Brain microvascular endothelial cell (primary cell): ENCODE measurements around the gene DDX47.
"Not testable (repeated sequence)": the region's sequence is repeated elsewhere in the genome, so short reads cannot be mapped to it uniquely, and the experiment has no call there.

Source experiments
- DNase-seq: peaks from one replicate; pipeline ENCODE4 v3.0.0-alpha.2; 2020
- H3K27ac ChIP-seq: fragments of 250-450 bp; sonication (Bioruptor Pico); 2 replicates; pipeline ENCODE4 v1.5.1; 2020; ENCODE audit warnings: mild to moderate bottlenecking, moderate library complexity
- H3K27me3 ChIP-seq: fragments of 250-450 bp; sonication (Bioruptor Pico); replicated peaks from 2 replicates; pipeline ENCODE4 v1.5.1; 2020; ENCODE audit warnings: mild to moderate bottlenecking
- H3K36me3 ChIP-seq: fragments of 250-450 bp; sonication (Bioruptor Pico); replicated peaks from 2 replicates; pipeline ENCODE4 v1.5.1; 2020; ENCODE audit warnings: mild to moderate bottlenecking
- H3K4me3 ChIP-seq: 2 replicates; pipeline ENCODE4 v1.5.1; 2011; ENCODE audit warnings: low read depth, mild to moderate bottlenecking, control low read depth, low read length, moderate library complexity
- CTCF ChIP-seq: IDR thresholded peaks from 2 replicates; pipeline ENCODE4 v1.5.1; 2011; ENCODE audit warnings: low read depth, mild to moderate bottlenecking, moderate library complexity, low read length, control low read depth, inconsistent platforms; ENCODE audit errors: missing control alignments
- in situ Hi-C: cut with HindIII; loops from 2 replicates; pipeline ENCODE4 v1.10.0; 2017; ENCODE audit warnings: low sequenced_read_pairs, low pct_ligation_motif_present

Gene DDX47

GRCh38 chr12:12835378-12836146 is 22.4 kb downstream of the DDX47 start:
- H3K4me3 ChIP-seq, result no peak overlapping the region
- in situ Hi-C loops, result loop anchor here (25.0 kb wide), 1 partner anchor 377 kb away; no protein-coding TSS in a partner anchor
- no peaks in the 10 kb centered on the region for H3K27me3 ChIP-seq
- H3K36me3 ChIP-seq, result peaks cover 17% of the 10 kb centered on the region
- peak; percentile 52 for DNase-seq
- TF ChIP-seq CTCF, result no peak
- peak overlapping the region; percentile 37 for H3K27ac ChIP-seq

GRCh38 chr12:12836571-12836970 is 23.4 kb downstream of the DDX47 start:
- Histone ChIP-seq H3K27ac (no peak overlapping the region), H3K27me3 (no peaks in the 10 kb centered on the region), H3K36me3 (peaks cover 17% of the 10 kb centered on the region), H3K4me3 (no peak overlapping the region)
- DNase-seq, result no peak
- TF ChIP-seq CTCF, result no peak
- in situ Hi-C loops, result loop anchor here (25.0 kb wide), 1 partner anchor 376 kb away; no protein-coding TSS in a partner anchor

- DNase-seq, result peak; percentile 79
- Histone ChIP-seq H3K27me3 (no peaks in the 10 kb centered on the region), H3K4me3 (no peak overlapping the region), H3K27ac (peak overlapping the region; percentile 44), H3K36me3 (peaks cover 17% of the 10 kb centered on the region)
- TF ChIP-seq CTCF, result peak; percentile 60
- in situ Hi-C loops, result loop anchor here (25.0 kb wide), 1 partner anchor 375 kb away; no protein-coding TSS in a partner anchor
These were observed 24.1 kb downstream of the DDX47 start for GRCh38 chr12:12837025-12837812.

GRCh38 chr12:12837813-12838153 is 24.6 kb downstream of the DDX47 start:
- no peak overlapping the region for H3K4me3 ChIP-seq
- in situ Hi-C loops, result loop anchor here (25.0 kb wide), 1 partner anchor 375 kb away; no protein-coding TSS in a partner anchor
- DNase-seq, result no peak
- peaks cover 13% of the 10 kb centered on the region for H3K36me3 ChIP-seq
- TF ChIP-seq CTCF, result no peak
- H3K27me3 ChIP-seq, result no peaks in the 10 kb centered on the region
- peak overlapping the region; percentile 44 for H3K27ac ChIP-seq

GRCh38 chr12:12839003-12839395 is 25.9 kb downstream of the DDX47 start:
- peak overlapping the region; percentile 57 for H3K27ac ChIP-seq
- H3K36me3 ChIP-seq, result peaks cover 3% of the 10 kb centered on the region
- H3K27me3 ChIP-seq, result no peaks in the 10 kb centered on the region
- no peak for DNase-seq
- TF ChIP-seq CTCF, result no peak
- H3K4me3 ChIP-seq, result no peak overlapping the region
- in situ Hi-C loops, result loop anchor here (25.0 kb wide), 1 partner anchor 373 kb away; no protein-coding TSS in a partner anchor

GRCh38 chr12:12839439-12839838 is 26.3 kb downstream of the DDX47 start:
- not testable (repeated sequence) for H3K27me3 ChIP-seq, H3K4me3 ChIP-seq, H3K36me3 ChIP-seq, DNase-seq
- peak overlapping the region; percentile 57 for H3K27ac ChIP-seq
- in situ Hi-C loops, result loop anchor here (25.0 kb wide), 1 partner anchor 373 kb away; no protein-coding TSS in a partner anchor
